GM18909 (cell line): ENCODE data around the gene RPL10A.
A peak's percentile ranks its signal among the peaks of the same experiment; 100 is the strongest.
"Not testable (repeated sequence)": the region's sequence is repeated elsewhere in the genome, so short reads cannot be mapped to it uniquely, and the experiment has no call there.

Experiments used
- ATAC-seq: cut with Tn5 transposase; IDR thresholded peaks from one replicate; pipeline ENCODE4 v1.9.1; 2021; ENCODE audit warnings: mild to moderate bottlenecking; ENCODE audit not compliant: unreplicated experiment, poor library complexity

Gene RPL10A

GRCh38 chr6:35468181-35468979, at the start of gene RPL10A:
TSS of gene RPL10A (plus strand) at chr6:35468401. CDS start at chr6:35468435, 34 bp downstream.
- ATAC-seq = peak; percentile 79

- ATAC-seq = no peak
These were observed 48.8 kb upstream of the RPL10A start for GRCh38 chr6:35419417-35419816.

GRCh38 chr6:35419961-35420360, 48.2 kb upstream of the RPL10A start:
- ATAC-seq = no peak

GRCh38 chr6:35425284-35425683, 42.9 kb upstream of the RPL10A start:
- ATAC-seq = no peak

- no peak for ATAC-seq
These were observed 42.1 kb upstream of the RPL10A start for GRCh38 chr6:35426074-35426473.

- ATAC-seq = no peak
These were observed 40.8 kb upstream of the RPL10A start for GRCh38 chr6:35427435-35427834.

- no peak for ATAC-seq
These were observed 40.3 kb upstream of the RPL10A start for GRCh38 chr6:35427851-35428321.

- no peak for ATAC-seq
These were observed 39.6 kb upstream of the RPL10A start for GRCh38 chr6:35428421-35429149.

- no peak for ATAC-seq
These were observed 38.7 kb upstream of the RPL10A start for GRCh38 chr6:35429463-35429862.

- ATAC-seq = no peak
These were observed 35.9 kb upstream of the RPL10A start for GRCh38 chr6:35432291-35432690.

- ATAC-seq = not testable (repeated sequence)
These were observed 35.5 kb upstream of the RPL10A start for GRCh38 chr6:35432702-35433101.

- ATAC-seq = no peak
These were observed 32.9 kb upstream of the RPL10A start for GRCh38 chr6:35435074-35435837.

- ATAC-seq = no peak
These were observed 31.9 kb upstream of the RPL10A start for GRCh38 chr6:35436071-35436857.

GRCh38 chr6:35438378-35439065, 29.7 kb upstream of the RPL10A start:
- not testable (repeated sequence) for ATAC-seq

GRCh38 chr6:35439308-35439707, 28.9 kb upstream of the RPL10A start:
- no peak for ATAC-seq

- no peak for ATAC-seq
These were observed 27.0 kb upstream of the RPL10A start for GRCh38 chr6:35441205-35441604.

- ATAC-seq = no peak
These were observed 26.6 kb upstream of the RPL10A start for GRCh38 chr6:35441642-35442041.

GRCh38 chr6:35442693-35443092, 25.5 kb upstream of the RPL10A start:
- ATAC-seq = no peak

GRCh38 chr6:35443341-35444030, 24.7 kb upstream of the RPL10A start:
- ATAC-seq = no peak
